Subcutaneous adipose tissue (tissue), 4 donors: Measurements from ENCODE around the gene GPC3. TPM values are rescaled to one million over a fixed set of nuclear protein-coding genes. Genes with fewer than 3 reads are reported as not detected.

Source experiments
- total RNA-seq, 4 donors: library from RNA; depleted of rRNA; stranded (reverse); fragments of >200 nt; gene quantifications; one replicate each; pipeline ENCODE4 v1.1.0, GENCODE V29; 2016
- TF ChIP-seq, protein P1 (sequence below): fragments of 450-650 bp; IDR thresholded peaks from one replicate; pipeline ENCODE4 v1.5.1; 2016; ENCODE audit warnings: low read depth, mild to moderate bottlenecking, control low read depth, antibody characterized with exemption, moderate library complexity

The GPC3 gene
- total RNA-seq, 4 donors from 2014 or later, result 61.8 to 142 (median 84.5) TPM

DNA sequence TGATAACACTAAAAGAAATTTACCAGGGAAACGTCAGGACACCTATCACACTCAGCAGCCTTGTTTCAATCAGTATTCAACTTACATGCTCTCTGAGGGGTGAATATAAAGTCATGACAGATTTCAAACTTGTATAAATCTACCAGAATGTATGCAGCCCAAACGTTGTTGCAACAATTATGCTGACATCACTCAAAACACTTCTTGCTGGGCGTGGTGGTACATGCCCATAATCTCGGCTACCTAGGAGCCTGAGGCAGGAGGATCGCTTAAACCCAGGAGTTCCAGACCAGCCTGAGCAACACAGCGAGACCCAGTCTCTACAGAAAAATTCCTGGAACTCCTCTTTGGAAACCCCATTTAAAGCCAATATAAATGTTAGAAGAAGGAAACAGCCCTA, 303.5 kb downstream of the GPC3 start:
- TF ChIP-seq, protein P1, sequence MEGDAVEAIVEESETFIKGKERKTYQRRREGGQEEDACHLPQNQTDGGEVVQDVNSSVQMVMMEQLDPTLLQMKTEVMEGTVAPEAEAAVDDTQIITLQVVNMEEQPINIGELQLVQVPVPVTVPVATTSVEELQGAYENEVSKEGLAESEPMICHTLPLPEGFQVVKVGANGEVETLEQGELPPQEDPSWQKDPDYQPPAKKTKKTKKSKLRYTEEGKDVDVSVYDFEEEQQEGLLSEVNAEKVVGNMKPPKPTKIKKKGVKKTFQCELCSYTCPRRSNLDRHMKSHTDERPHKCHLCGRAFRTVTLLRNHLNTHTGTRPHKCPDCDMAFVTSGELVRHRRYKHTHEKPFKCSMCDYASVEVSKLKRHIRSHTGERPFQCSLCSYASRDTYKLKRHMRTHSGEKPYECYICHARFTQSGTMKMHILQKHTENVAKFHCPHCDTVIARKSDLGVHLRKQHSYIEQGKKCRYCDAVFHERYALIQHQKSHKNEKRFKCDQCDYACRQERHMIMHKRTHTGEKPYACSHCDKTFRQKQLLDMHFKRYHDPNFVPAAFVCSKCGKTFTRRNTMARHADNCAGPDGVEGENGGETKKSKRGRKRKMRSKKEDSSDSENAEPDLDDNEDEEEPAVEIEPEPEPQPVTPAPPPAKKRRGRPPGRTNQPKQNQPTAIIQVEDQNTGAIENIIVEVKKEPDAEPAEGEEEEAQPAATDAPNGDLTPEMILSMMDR, result no peak

DNA sequence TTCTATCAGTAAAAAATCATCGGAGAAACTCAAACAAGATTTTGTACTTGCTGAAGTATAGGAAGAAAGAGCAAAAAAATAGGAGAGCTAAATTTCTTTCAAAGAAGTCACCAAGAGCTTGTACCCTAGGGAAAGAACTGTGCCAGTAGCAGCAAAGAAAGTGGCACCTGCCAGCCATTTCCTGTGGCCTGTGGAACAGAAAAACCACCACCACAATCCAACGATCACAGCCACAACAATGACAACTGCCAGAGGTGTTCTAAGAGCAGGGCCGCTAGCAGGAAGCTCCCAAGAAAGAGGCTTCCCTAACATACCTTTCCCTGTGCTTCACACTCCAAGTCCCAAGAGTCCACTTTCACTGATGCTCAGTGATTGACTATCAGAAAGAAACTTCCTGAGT, 304.0 kb downstream of the GPC3 start:
- TF ChIP-seq, protein P1, result no peak

DNA sequence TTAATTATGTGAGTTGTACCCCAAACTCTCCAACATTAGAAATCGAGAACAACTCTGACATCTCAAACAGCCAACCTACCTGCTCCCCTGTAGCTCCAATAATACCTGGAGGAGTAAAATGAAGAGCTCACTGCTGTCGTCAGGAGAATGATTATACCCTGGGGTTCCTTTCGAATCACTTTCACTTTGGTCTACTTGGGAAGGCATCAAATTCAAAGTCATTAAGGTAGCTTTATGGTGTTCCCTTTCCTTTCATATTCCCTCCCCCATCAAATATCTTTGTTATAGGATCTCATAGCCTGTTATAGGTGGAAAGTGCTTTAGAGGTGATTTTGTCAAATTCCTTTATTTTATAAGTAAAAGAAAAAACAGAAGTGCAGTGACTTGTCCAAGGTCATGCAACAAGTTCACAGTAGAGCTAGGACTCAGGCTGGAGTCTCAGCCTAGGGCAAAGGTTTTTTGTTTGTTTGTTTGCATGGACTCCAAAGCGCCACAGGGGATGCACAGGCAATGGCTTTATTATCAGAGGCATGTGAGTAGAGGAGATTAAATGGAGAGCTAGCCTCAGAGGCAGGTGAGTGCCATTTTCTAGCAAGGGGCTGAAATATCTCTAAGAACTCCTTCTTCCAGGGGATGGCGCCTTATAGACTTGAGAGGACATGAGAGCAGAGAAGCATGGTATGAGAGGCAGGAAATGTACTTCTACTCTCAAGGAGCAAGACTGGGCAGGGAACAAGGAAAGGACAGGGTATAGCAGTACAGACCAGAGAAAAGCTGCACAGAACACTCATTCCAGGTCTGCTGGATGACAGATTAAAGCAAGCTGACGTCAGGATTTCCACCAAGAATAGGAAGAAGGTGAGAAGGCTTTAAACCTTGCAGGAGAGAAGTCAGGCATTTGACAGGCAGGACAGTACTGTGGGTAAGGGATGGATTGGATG, 308.0 kb downstream of the GPC3 start:
- TF ChIP-seq, protein P1, result no peak

DNA sequence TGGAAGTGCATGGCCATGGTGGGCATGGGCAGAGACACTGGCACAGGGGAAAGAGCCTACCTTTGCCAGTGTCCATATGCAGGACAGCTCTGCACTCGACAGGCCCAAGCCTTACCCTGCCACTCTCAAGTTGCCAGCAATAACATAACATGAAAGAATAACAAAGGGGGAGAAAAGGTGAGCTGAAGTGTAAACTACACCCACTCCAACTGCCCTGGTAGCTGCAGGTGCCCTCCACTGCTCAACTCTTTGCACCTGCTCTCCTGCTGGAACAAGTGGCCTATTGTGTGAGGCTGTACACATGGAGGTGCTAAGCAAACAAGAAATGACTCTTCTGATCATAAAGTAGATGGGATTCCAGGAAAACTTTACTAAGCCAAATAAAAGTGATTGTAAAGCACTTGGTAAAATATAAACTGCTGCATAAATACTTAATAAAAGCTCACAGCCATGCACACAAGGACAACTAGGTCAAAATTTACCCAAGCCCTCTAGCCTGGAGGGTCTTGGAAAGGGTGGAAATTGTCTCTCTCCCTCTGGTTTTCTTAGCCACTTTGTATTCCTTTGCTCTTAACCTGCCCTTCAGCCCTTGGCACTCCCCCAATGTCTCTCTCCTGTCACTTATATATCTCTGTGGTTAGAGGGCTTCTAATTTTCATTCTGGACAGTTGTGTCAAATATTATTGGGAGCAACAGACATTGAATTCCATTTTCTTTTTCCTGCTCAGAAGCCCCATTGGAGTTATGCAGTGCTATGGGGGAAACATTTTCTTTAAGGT, 308.9 kb downstream of the GPC3 start:
- TF ChIP-seq, protein P1, result no peak

DNA sequence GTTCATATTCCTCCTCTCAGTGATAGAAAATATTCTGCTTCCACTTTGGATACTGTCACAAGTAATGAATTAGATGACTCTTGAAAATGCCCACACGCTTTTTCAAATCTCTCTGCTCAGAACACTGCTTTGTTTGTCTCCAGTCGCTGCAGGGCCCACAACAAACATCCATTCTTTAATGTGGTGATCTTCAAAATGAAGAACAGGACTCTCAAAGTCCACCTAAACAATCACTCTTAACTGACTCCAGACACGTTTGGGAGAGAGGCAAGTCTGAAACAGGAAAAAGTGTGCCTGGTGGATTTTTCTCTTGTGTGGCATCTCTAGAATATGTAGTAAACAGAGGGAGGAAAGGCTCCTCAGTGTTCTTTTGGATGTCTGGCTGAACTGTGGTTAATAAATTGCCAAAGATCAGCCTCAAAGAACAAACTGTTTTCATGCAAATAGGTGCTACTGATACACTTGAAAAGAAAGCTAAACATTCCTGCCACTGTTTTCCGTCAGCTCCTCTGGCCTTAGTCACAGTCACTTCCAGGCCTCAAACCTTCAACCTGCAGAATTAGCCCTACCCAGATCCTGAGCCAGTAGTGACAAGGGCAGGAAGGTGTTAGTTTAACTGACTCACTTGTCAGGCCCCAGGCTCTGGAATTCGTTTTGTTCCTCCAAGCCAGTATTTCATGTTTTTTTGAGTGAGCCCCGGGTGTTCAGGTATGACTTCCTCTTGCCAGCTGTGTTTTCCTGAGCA, 310.5 kb downstream of the GPC3 start:
- TF ChIP-seq, protein P1, result no peak

DNA sequence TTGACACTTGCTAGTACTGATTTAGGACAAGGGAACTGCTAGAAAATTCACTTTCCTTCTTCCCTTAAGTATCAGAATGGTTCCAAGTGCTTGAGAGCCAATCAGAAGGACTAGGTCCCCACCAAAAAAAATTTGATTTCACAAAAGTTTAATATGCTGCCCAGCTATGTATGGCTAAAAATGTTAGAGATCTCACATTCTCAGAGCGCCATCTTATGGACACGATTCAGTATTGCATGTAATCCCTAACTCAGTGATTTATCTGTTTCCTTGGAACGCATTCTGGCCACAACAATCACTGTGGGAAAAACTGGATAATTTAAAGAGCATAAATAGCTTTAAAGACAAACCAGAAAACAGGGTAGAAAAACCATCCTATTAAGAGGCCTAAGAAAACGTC, 315.0 kb downstream of the GPC3 start:
- TF ChIP-seq, protein P1, result no peak
